Nephron (organoid): ENCODE results near the gene FAM168A.

Experiments
- H3K27ac Mint-ChIP-seq, 3 experiments: 2 replicates each; pipeline ENCODE4 v1.8.0; 2020; ENCODE audit warnings: mixed read lengths in 3 of 3, mild to moderate bottlenecking in 2 of 3, moderate library complexity in 1 of 3
- H3K27me3 Mint-ChIP-seq: 2 replicates; pipeline ENCODE4 v1.8.0; 2021; ENCODE audit warnings: low read depth, mild to moderate bottlenecking, moderate library complexity, mixed read lengths
- H3K36me3 Mint-ChIP-seq: 2 replicates; pipeline ENCODE4 v1.8.0; 2020; ENCODE audit warnings: low read depth, mixed read lengths
- H3K4me1 Mint-ChIP-seq: 2 replicates; pipeline ENCODE4 v1.8.0; 2020; ENCODE audit warnings: mixed read lengths
- H3K4me3 Mint-ChIP-seq, 3 experiments: 2 replicates each; pipeline ENCODE4 v1.8.0; 2020; ENCODE audit warnings: mild to moderate bottlenecking in 3 of 3, mixed read lengths in 3 of 3, moderate library complexity in 2 of 3
- H3K9me3 Mint-ChIP-seq: 2 replicates; pipeline ENCODE4 v1.8.0; 2020; ENCODE audit warnings: mixed read lengths
- TF ChIP-seq, protein P1 (sequence below), 3 experiments: fragments of 200-600 bp; sonication (generic); IDR thresholded peaks; one replicate each; pipeline ENCODE4 v1.5.0; 2021; ENCODE audit warnings: antibody characterized with exemption in 3 of 3; ENCODE audit not compliant: unreplicated experiment in 3 of 3

The FAM168A gene

GRCh38 chr11:73520353-73521061 lies 77.4 kb downstream of the FAM168A start:
- Mint-ChIP-seq H3K27ac (peak overlapping the region in 1 of 3 experiments; percentile 13), H3K36me3 (peaks cover 24% of the 10 kb centered on the region), H3K9me3 (peaks cover 8% of the 10 kb centered on the region), H3K4me1 (peaks cover 13% of the 10 kb centered on the region), H3K27me3 (no peaks in the 10 kb centered on the region), H3K4me3 (no peak overlapping the region)
- TF ChIP-seq, protein P1, sequence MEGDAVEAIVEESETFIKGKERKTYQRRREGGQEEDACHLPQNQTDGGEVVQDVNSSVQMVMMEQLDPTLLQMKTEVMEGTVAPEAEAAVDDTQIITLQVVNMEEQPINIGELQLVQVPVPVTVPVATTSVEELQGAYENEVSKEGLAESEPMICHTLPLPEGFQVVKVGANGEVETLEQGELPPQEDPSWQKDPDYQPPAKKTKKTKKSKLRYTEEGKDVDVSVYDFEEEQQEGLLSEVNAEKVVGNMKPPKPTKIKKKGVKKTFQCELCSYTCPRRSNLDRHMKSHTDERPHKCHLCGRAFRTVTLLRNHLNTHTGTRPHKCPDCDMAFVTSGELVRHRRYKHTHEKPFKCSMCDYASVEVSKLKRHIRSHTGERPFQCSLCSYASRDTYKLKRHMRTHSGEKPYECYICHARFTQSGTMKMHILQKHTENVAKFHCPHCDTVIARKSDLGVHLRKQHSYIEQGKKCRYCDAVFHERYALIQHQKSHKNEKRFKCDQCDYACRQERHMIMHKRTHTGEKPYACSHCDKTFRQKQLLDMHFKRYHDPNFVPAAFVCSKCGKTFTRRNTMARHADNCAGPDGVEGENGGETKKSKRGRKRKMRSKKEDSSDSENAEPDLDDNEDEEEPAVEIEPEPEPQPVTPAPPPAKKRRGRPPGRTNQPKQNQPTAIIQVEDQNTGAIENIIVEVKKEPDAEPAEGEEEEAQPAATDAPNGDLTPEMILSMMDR (IDR thresholded peaks at IDR 0.05; ENCODE audit: unreplicated experiment in 3 of 3) = no peak

DNA sequence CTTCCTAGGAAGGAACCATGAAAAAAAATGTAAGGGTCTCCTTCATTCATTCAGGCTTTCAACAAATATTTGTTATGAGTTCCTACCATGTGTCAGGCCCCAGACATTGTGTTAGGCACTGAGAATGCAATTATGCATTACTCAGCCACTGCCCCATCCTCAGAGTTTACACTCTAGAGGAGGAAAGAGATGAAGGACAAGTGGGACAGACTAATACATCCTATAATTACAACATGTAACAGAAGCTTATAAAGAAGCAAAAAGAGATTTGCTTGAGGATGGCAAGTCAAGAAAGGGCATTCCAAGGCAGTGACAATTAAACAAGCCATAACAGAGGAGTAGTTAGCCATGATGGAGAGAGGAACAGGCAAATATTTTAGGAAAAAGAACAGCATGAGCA lies 78.6 kb downstream of the FAM168A start:
- H3K4me3 Mint-ChIP-seq = no peak overlapping the region
- H3K9me3 Mint-ChIP-seq = peaks cover 5% of the 10 kb centered on the region
- H3K27ac Mint-ChIP-seq = no peak overlapping the region
- H3K27me3 Mint-ChIP-seq = no peaks in the 10 kb centered on the region
- peaks cover 13% of the 10 kb centered on the region for H3K4me1 Mint-ChIP-seq
- TF ChIP-seq, protein P1 (IDR thresholded peaks at IDR 0.05; ENCODE audit: unreplicated experiment in 3 of 3) = no peak
- peaks cover 19% of the 10 kb centered on the region for H3K36me3 Mint-ChIP-seq

- Mint-ChIP-seq H3K27ac (no peak overlapping the region), H3K4me3 (no peak overlapping the region), H3K9me3 (no peaks in the 10 kb centered on the region), H3K36me3 (peaks cover 11% of the 10 kb centered on the region), H3K27me3 (no peaks in the 10 kb centered on the region), H3K4me1 (peaks cover 13% of the 10 kb centered on the region)
- TF ChIP-seq, protein P1 (IDR thresholded peaks at IDR 0.05; ENCODE audit: unreplicated experiment in 3 of 3) = no peak
Observed at GRCh38 chr11:73518195-73518594, 79.7 kb downstream of the FAM168A start.

DNA sequence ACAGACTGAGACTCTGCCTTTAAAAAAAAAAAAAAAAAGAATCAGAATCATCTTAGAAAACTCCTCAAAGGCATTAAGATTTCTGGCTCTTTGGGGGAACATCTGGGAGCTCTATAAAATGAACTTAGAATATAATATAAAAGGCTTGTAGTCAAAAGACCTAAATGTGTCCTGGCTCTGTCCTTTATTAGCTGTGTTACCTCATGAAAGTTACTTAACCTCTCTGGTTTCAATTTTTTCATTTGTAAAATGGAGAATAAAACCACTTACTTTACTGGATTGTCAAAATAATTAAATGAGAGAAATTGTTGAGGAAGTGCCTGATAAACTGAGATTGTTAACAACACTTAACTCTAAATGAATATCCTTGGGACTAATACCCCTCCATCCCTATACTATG lies 81.8 kb downstream of the FAM168A start:
- TF ChIP-seq, protein P1 (IDR thresholded peaks at IDR 0.05; ENCODE audit: unreplicated experiment in 3 of 3) = no peak
- no peaks in the 10 kb centered on the region for H3K36me3 Mint-ChIP-seq
- no peak overlapping the region for H3K4me3 Mint-ChIP-seq
- H3K4me1 Mint-ChIP-seq = peaks cover 5% of the 10 kb centered on the region
- H3K27ac Mint-ChIP-seq = no peak overlapping the region
- no peaks in the 10 kb centered on the region for H3K27me3 Mint-ChIP-seq
- no peaks in the 10 kb centered on the region for H3K9me3 Mint-ChIP-seq

DNA sequence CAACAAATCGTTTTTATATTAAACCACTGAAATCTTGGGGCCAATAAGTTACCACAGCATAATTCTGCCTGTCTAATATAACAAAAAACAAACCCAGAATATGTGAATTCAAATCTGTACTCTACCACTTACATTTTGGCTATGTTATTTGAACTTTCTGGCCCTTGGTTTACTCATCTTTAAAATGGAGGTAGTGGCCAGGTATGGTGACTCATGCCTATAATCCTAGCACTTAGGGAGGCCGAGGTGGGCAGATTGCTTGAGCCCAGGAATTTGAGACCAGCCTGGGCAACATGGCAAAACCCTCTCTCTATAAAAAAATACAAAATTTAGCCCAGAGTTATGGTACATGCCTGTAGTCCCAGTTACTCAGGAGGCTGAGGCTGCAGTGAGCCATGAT lies 84.2 kb downstream of the FAM168A start:
- TF ChIP-seq, protein P1 (IDR thresholded peaks at IDR 0.05; ENCODE audit: unreplicated experiment in 3 of 3) = no peak
- Mint-ChIP-seq H3K9me3 (no peaks in the 10 kb centered on the region), H3K27me3 (no peaks in the 10 kb centered on the region), H3K27ac (no peak overlapping the region), H3K36me3 (peaks cover 9% of the 10 kb centered on the region), H3K4me1 (peaks cover 4% of the 10 kb centered on the region), H3K4me3 (no peak overlapping the region)

GRCh38 chr11:73510877-73511276 lies 87.0 kb downstream of the FAM168A start:
- TF ChIP-seq, protein P1 (IDR thresholded peaks at IDR 0.05; ENCODE audit: unreplicated experiment in 3 of 3) = no peak
- Mint-ChIP-seq H3K27ac (no peak overlapping the region), H3K27me3 (no peaks in the 10 kb centered on the region), H3K9me3 (no peaks in the 10 kb centered on the region), H3K4me3 (no peak overlapping the region), H3K36me3 (peaks cover 16% of the 10 kb centered on the region), H3K4me1 (peaks cover 10% of the 10 kb centered on the region)
